Measurements from ENCODE around the gene B4GALT2.

GRCh38 chr1:43982808-43983207 is 3.8 kb downstream of the B4GALT2 start:
- TF ChIP-seq CTCF (conservative IDR thresholded peaks at IDR 0.05; ENCODE audit: low read depth, low read length) (no peak), POLR2A (IDR thresholded peaks at IDR 0.05; ENCODE audit: low read depth, low read length) (no peak), CHD1 (IDR thresholded peaks at IDR 0.05; ENCODE audit: low read depth, low read length) (no peak), CEBPB (IDR thresholded peaks at IDR 0.05; ENCODE audit: low read depth, low read length) (0 out of 2 replicates have a peak, but pooled peaks have one; percentile 25)

Data from IMR-90 (cell line).